HG03135 (cell line): ENCODE data around the gene C2CD2.

Experiments
- ATAC-seq: cut with Tn5 transposase; IDR thresholded peaks from one replicate; pipeline ENCODE4 v1.9.1; 2021; ENCODE audit warnings: mild to moderate bottlenecking, moderate library complexity; ENCODE audit not compliant: unreplicated experiment

C2CD2 gene

GRCh38 chr21:41975391-41976272 lies 21.8 kb upstream of the C2CD2 start:
- no peak for ATAC-seq

GRCh38 chr21:41974752-41975053 lies 20.9 kb upstream of the C2CD2 start:
- no peak for ATAC-seq

GRCh38 chr21:41973861-41974751 lies 20.3 kb upstream of the C2CD2 start:
- no peak for ATAC-seq

GRCh38 chr21:41973427-41973831 lies 19.6 kb upstream of the C2CD2 start:
- ATAC-seq, result no peak

GRCh38 chr21:41972511-41973205 lies 18.8 kb upstream of the C2CD2 start:
- ATAC-seq, result no peak

- no peak for ATAC-seq
Measured at GRCh38 chr21:41971891-41972290, 18.1 kb upstream of the C2CD2 start.

- no peak for ATAC-seq
Measured at GRCh38 chr21:41970751-41971653, 17.2 kb upstream of the C2CD2 start.

GRCh38 chr21:41970106-41970391 lies 16.2 kb upstream of the C2CD2 start:
- no peak for ATAC-seq

- no peak for ATAC-seq
Measured at GRCh38 chr21:41967708-41968107, 13.9 kb upstream of the C2CD2 start.

GRCh38 chr21:41966872-41967621 lies 13.2 kb upstream of the C2CD2 start:
- no peak for ATAC-seq

GRCh38 chr21:41966041-41966833 lies 12.4 kb upstream of the C2CD2 start:
- no peak for ATAC-seq

GRCh38 chr21:41965461-41966013 lies 11.7 kb upstream of the C2CD2 start:
- ATAC-seq, result no peak

GRCh38 chr21:41965045-41965444 lies 11.2 kb upstream of the C2CD2 start:
- no peak for ATAC-seq

GRCh38 chr21:41964171-41964570 lies 10.4 kb upstream of the C2CD2 start:
- ATAC-seq, result no peak

GRCh38 chr21:41962425-41962966 lies 8.7 kb upstream of the C2CD2 start:
- no peak for ATAC-seq

- no peak for ATAC-seq
Measured at GRCh38 chr21:41961753-41962152, 7.9 kb upstream of the C2CD2 start.

- ATAC-seq, result no peak
Measured at GRCh38 chr21:41961282-41961701, 7.5 kb upstream of the C2CD2 start.

GRCh38 chr21:41960386-41960785 lies 6.6 kb upstream of the C2CD2 start:
- no peak for ATAC-seq
